Motor neuron (in vitro differentiated cells): ENCODE data around the gene PKNOX2. TPM values are rescaled to one million over a fixed set of nuclear protein-coding genes. Genes with fewer than 3 reads are reported as not detected.

Experiments used
- ATAC-seq, 8 experiments: fragments of 200-7000 bp; cut with Tn5 transposase; replicated peaks in 6 of 8; 2 replicates each; pipeline ENCODE4 v1.8.0; 2021; ENCODE audit warnings: mild to moderate bottlenecking in 8 of 8, moderate library complexity in 8 of 8
- H3K27ac ChIP-seq, 2 donors: fragments of 250-450 bp; sonication (Bioruptor Pico); 2 replicates each; pipeline ENCODE4 v1.9.0; 2021; ENCODE audit warnings: antibody characterized with exemption in 2 of 2, mild to moderate bottlenecking in 2 of 2, moderate library complexity in 1 of 2
- H3K4me1 ChIP-seq, 2 donors: fragments of 250-450 bp; sonication (Bioruptor Pico); replicated peaks in 1 of 2; 2 replicates each; pipeline ENCODE4 v1.6.1; 2021; ENCODE audit warnings: antibody characterized with exemption in 2 of 2, mild to moderate bottlenecking in 2 of 2, moderate library complexity in 1 of 2
- H3K4me3 ChIP-seq, 5 donors: fragments of 250-450 bp; sonication (Bioruptor Pico); 2 replicates each; pipeline ENCODE4 v1.9.0; 2021; ENCODE audit warnings: antibody characterized with exemption in 5 of 5, mild to moderate bottlenecking in 5 of 5, moderate library complexity in 4 of 5
- WGBS, 10 experiments: fragments of 450-650 bp; shearing (Covaris generic); methylation state at CpG; one replicate each; pipeline ENCODE4 v1.0.0; 2022; 5-methylcytosine and 5-hydroxymethylcytosine counted together
- in situ Hi-C, 9 experiments: fragments of 400-800 bp; cut with MboI; loops; one replicate each; pipeline ENCODE4 v1.15.0; 2021; ENCODE audit warnings: low sequenced_read_pairs in 9 of 9, low pct_unique_long_range_greater_than_20kb in 2 of 9; ENCODE audit not compliant: unreplicated experiment in 9 of 9
- total RNA-seq, 8 experiments: library from RNA; unstranded; fragments of 300-600 nt; gene quantifications; 2 replicates each; pipeline versions ENCODE4 v1.2.3 to v1.2.4, GENCODE V29; 2022

Gene PKNOX2
- total RNA-seq, 8 experiments from 2014 or later, result 0.25 to 18.0 (median 9.1) TPM

GRCh38 chr11:125264100-125265022 lies 99.8 kb downstream of the PKNOX2 start:
- no peak overlapping the region for H3K4me3 ChIP-seq
- peaks cover 26 to 40% of the 10 kb centered on the region in 2 donors for H3K4me1 ChIP-seq
- H3K27ac ChIP-seq, result peak overlapping the region in 1 of 2 donors; percentile 70
- WGBS, 10 experiments, result 40 to 100% (median 92%) methylated on average over 1 to 5 of the region's 14 CpGs; no CpG with 5 or more reads in 3 of the 10 experiments
- ATAC-seq, result no peak
- in situ Hi-C loops, result no loop called here

DNA sequence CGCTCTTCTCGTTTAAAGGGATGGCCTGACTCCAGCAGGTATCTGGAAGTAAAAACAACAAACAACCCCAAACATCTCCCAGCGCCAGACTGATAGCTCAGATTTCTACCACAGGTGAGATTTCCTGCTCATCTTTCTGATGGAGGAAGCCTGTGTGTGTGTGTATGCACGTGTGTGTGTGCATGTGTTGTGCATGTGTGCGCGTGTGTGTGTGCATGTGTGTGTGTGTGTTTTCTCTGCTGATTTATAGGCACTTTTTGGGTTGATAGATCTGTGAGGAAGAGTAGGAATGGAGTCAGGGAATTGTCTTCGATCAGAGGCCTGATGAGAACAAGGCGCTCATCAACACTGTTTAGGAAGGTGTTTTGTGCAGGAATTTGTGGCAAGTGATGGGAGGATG lies 103.0 kb downstream of the PKNOX2 start:
- H3K27ac ChIP-seq, result no peak overlapping the region
- 45 to 100% (median 83%) methylated on average over 1 to 8 of the region's 8 CpGs; no CpG with 5 or more reads in 1 of the 10 experiments for WGBS, 10 experiments
- in situ Hi-C loops, result no loop called here
- no peak overlapping the region for H3K4me3 ChIP-seq
- peaks cover 37 to 54% of the 10 kb centered on the region in 2 donors for H3K4me1 ChIP-seq
- ATAC-seq, result no peak

DNA sequence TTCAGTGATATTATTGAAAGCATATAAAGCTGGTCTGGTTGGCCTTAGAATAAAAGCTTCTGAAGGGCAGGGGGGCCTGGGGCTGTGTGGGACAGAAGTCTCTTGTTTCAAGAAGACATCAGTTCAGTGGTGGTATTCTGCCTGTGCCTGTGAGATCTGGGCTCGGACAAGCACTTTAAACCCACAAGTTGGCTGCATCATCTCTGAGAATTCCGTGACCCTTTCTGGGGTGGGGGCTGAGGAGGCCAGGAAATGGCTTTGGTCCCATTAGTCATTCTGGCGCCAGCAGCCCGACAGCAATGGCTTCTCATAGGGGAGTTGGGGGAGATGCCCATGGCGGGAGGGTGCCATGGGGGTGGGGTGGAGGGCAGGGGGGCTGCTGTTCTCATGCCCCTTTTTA lies 104.1 kb downstream of the PKNOX2 start:
- Histone ChIP-seq H3K27ac (no peak overlapping the region), H3K4me1 (peaks cover 37 to 54% of the 10 kb centered on the region in 2 donors), H3K4me3 (no peak overlapping the region)
- WGBS, 10 experiments, result 30 to 100% (median 70%) methylated on average over 1 to 3 of the region's 5 CpGs; no CpG with 5 or more reads in 7 of the 10 experiments
- in situ Hi-C loops, result no loop called here
- no peak for ATAC-seq

DNA sequence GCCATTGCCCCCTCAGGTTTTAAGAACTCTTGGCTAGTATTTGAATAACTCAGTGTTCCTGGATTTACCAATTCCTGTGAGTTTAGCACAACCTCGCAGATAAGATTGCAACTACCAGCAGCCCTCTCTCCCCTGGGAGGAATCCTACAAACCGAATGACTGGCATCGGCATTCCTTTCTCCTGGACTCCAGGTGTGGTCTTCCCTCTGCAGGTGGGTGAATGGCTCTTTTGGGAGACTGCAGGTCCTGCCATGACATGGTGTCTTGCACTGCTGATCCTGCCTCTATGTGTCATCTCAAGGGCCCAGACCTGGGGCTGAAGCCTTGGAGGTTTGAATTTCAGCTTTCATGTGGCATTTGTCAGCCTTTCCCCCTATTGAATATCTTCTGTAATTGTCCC lies 105.6 kb downstream of the PKNOX2 start:
- in situ Hi-C loops, result no loop called here

DNA sequence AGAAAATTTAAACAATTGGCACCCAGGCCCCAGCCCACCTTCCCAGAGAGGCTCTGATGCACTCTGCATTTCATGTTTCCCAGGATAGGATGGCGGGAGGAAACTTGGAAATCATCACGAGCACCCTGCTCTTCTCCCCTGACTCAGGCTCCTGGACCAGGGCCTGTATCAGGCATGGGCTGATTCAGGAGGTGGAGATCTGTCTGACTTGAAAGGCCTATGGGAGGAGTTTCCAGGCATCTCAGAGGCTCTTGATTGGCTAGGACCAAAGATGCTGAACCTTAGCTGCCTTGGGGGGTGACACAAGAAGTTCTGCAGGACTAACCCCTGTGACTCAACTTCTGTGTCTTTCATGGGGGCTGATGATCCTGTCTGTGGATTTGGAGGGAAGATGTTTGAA lies 106.2 kb downstream of the PKNOX2 start:
- in situ Hi-C loops, result no loop called here
- peak in 2 of 8 experiments; percentile 12 to 41 for ATAC-seq
- Histone ChIP-seq H3K4me3 (no peak overlapping the region), H3K27ac (no peak overlapping the region), H3K4me1 (peaks cover 31 to 50% of the 10 kb centered on the region in 2 donors)
- WGBS, 10 experiments, result 0 to 100% (median 80%) methylated on average over 1 to 2 of the region's 2 CpGs; no CpG with 5 or more reads in 5 of the 10 experiments

More for the DNA sequence above, 105.6 kb downstream of the PKNOX2 start:
- no peak for ATAC-seq
- no peak overlapping the region for H3K27ac ChIP-seq
- 71 to 100% (median 100%) methylated on average over 1 of the region's 3 CpGs; no CpG with 5 or more reads in 5 of the 10 experiments for WGBS, 10 experiments
- peaks cover 31 to 50% of the 10 kb centered on the region in 2 donors for H3K4me1 ChIP-seq
- no peak overlapping the region for H3K4me3 ChIP-seq

DNA sequence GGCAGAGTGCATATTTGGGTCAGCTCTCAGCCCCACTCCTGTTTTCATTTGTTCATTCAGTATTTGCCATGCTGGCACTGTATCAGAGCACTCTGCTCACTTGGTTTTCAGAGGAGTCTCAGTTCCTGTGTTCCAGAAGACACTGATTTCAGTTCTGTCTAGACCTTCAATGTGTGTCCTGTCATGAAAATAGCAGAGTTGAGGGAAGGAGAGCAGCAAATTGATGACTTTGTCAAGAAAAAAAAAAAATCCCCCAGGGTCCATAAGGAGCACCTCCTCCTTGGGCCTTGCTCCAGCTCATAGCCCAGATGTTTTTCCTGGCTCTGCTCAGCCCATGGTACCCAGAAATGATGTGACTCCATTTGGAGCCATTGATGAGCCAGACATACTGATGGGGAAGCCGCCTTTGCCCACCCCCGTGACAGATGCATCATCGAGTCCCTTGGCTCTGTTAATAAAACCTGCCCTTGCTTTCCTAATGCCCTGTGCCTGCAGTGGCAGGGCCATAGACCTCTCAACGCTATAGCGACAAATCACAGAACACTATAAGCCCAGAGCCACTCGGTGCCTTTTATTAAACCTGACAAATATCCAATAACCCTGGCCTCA lies 107.0 kb downstream of the PKNOX2 start:
- Histone ChIP-seq H3K4me1 (peaks cover 40 to 56% of the 10 kb centered on the region in 2 donors), H3K4me3 (no peak overlapping the region), H3K27ac (no peak overlapping the region)
- in situ Hi-C loops, result no loop called here
- 0 to 97% (median 67%) methylated on average over 1 to 6 of the region's 6 CpGs; no CpG with 5 or more reads in 3 of the 10 experiments for whole genome bisulfite sequencing, 10 experiments
- peak in 1 of 8 experiments; percentile 33 for ATAC-seq

DNA sequence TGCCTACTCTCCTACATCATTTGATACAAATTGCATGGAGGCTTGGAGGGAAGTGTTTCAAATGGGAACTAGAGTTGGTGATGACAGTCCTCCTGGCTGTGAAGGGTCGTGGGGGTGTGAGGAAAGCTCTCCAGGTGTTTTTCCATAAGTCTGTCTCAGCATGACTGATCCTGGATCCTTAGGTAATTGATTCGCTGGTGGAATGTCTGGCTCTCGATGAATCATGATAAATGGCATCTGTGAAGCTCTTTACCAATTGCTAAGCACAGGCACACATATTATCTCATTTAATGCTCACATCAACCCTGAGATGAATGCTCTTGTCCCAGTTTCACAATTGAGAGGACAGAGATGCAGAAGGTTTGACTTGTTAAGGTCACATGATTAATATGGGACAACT lies 107.5 kb downstream of the PKNOX2 start:
- no peak for ATAC-seq
- 0 to 92% (median 33%) methylated on average over 1 to 2 of the region's 3 CpGs; no CpG with 5 or more reads in 5 of the 10 experiments for WGBS, 10 experiments

GRCh38 chr11:125272821-125273220 lies 108.3 kb downstream of the PKNOX2 start:
- Histone ChIP-seq H3K27ac (no peak overlapping the region), H3K4me1 (peaks cover 45 to 61% of the 10 kb centered on the region in 2 donors), H3K4me3 (no peak overlapping the region)
- 17 to 78% (median 76%) methylated on average over 1 to 4 of the region's 10 CpGs; no CpG with 5 or more reads in 3 of the 10 experiments for WGBS, 10 experiments
- ATAC-seq, result peak in 5 of 8 experiments; percentile 66 to 80 (median 77)
- in situ Hi-C loops, result no loop called here

More for the DNA sequence above, 107.5 kb downstream of the PKNOX2 start:
- Histone ChIP-seq H3K4me3 (no peak overlapping the region), H3K27ac (no peak overlapping the region), H3K4me1 (peaks cover 45 to 61% of the 10 kb centered on the region in 2 donors)
- in situ Hi-C loops, result no loop called here

GRCh38 chr11:125273519-125274000 lies 109.0 kb downstream of the PKNOX2 start:
- H3K4me1 ChIP-seq, result peaks cover 45 to 53% of the 10 kb centered on the region in 2 donors
- in situ Hi-C loops, result no loop called here
- no peak overlapping the region for H3K27ac ChIP-seq
- ATAC-seq, result no peak
- WGBS, 10 experiments, result 21 to 100% (median 94%) methylated on average over 2 to 5 of the region's 5 CpGs; no CpG with 5 or more reads in 2 of the 10 experiments
- H3K4me3 ChIP-seq, result no peak overlapping the region

GRCh38 chr11:125274309-125274708 lies 109.8 kb downstream of the PKNOX2 start:
- no peak overlapping the region for H3K27ac ChIP-seq

DNA sequence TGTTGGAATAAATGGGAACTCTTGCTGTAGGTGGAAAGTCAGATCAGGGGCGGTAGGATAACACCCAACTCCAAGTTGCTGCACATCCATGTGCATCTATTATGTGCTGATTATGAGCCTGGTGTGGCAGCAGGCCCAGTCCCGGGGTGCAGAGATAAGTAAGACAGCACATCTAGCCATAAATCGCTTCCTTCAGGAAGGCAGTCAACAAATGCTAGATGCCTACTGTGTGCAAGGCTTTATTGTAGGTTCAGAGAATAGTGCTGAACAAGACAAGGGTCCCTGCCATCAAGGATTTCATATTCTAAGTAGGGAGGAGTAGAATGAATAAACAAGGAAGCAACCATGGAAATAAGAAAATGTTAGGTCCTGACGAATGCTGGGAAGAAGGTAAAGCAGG lies 110.2 kb downstream of the PKNOX2 start:
- ATAC-seq, result no peak
- WGBS, 10 experiments, result 42 to 100% (median 93%) methylated on average over 1 to 4 of the region's 4 CpGs
- no peak overlapping the region for H3K27ac ChIP-seq
- in situ Hi-C loops, result no loop called here
- H3K4me1 ChIP-seq, result peaks cover 51% of the 10 kb centered on the region in 2 donors
- H3K4me3 ChIP-seq, result no peak overlapping the region

More at GRCh38 chr11:125274309-125274708, 109.8 kb downstream of the PKNOX2 start:
- Histone ChIP-seq H3K4me3 (no peak overlapping the region), H3K4me1 (peaks cover 47 to 51% of the 10 kb centered on the region in 2 donors)
- 40 to 100% (median 89%) methylated on average over 1 to 10 of the region's 11 CpGs; no CpG with 5 or more reads in 3 of the 10 experiments for WGBS, 10 experiments
- in situ Hi-C loops, result no loop called here
- no peak for ATAC-seq

DNA sequence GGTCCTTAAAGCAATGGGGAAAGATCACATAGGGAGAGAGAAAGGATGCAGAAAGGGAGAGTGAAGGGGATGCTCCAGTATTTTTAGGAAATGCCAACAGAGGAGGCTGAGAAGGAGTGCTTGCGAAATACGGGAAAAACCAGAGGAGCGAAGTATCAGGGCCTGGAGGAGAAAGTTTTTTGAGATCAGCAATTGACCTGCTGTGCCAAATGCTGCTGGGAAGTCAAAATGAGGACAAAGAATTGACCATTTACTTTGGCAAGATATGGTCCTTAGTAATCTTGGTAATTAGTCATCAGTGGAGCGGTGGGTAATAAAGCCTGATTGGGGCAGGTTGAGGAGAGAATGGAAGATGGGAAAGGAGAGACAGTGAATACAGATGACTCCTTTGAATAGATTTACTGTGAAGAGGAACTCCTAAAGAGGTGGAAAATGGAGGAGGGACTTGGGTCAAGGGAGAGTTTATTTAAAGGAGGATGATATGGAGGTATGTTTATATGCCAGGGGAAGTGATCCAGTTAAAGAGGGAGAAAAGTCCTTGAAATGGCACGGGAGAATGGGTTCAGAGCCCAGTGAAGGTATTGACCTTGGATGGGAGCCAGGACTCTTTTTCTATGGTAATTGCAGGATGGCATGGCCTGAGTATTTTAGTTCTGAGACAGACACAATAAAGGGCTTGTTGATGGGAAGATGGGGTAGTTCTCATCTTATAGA lies 111.5 kb downstream of the PKNOX2 start:
- H3K4me3 ChIP-seq, result no peak overlapping the region
- peaks cover 41 to 49% of the 10 kb centered on the region in 2 donors for H3K4me1 ChIP-seq
- H3K27ac ChIP-seq, result no peak overlapping the region
- in situ Hi-C loops, result no loop called here
- 23 to 100% (median 82%) methylated on average over 1 to 5 of the region's 5 CpGs for WGBS, 10 experiments
- ATAC-seq, result peak in 1 of 8 experiments; percentile 46
